Measurements from ENCODE around the gene HIP1R. TPM values are rescaled to one million over a fixed set of nuclear protein-coding genes. Genes with fewer than 3 reads are reported as not detected.

HIP1R gene
- total and polyA plus RNA-seq, 2 of the 13 experiments (the other 11 are each of a cell fraction or from before 2014, with no cell fraction given) = 18.4 to 25.5 TPM

DNA sequence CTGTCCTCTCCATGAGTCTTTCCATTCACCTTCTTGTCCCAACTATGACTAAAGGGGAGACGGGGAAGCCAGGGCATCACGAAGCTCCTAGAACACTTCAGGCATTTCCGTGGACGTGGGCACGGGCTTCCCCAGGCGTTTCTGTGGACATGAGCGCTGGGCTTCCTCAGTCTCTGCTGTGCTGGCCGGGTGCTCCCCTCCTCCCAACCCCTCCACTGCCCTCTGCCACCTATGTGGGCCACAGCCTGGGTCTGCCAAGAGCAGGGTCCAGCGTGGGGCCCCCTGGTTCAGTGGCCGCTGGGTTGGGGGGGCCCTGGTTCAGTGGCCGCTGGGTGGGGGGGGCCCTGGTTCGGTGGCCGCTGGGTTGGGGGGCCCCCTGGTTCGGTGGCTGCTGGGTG lies 14.8 kb downstream of the HIP1R start:
- CTCF ChIA-PET (ENCODE audit: low intra/inter-chr PET ratio, low total read pairs) = no interaction called here
- no peak for DNase-seq (ENCODE audit: low spot score)
- Histone ChIP-seq H4K20me1 (ENCODE audit: insufficient read depth, low read length) (no peaks in the 10 kb centered on the region), H3K4me1 (ENCODE audit: insufficient read depth, low read length) (no peaks in the 10 kb centered on the region), H3K27ac (ENCODE audit: extremely low read length, insufficient read depth, low read length) (no peak overlapping the region), H3K4me3 (replicated peaks in 1 of 3; ENCODE audit: insufficient read depth in 1 of 3, low read depth in 2 of 3, low read length in 3 of 3) (no peak overlapping the region), H3K79me2 (ENCODE audit: insufficient read depth, low read length) (peaks cover 6% of the 10 kb centered on the region), H2AFZ (ENCODE audit: low read length) (no peak overlapping the region), H3K27me3 (ENCODE audit: control insufficient read depth in 1 of 2, insufficient read depth in 2 of 2, low read length in 2 of 2) (no peaks in the 10 kb centered on the region), H3K9me3 (ENCODE audit: low read length) (no peaks in the 10 kb centered on the region), H3K4me2 (ENCODE audit: low read depth, low read length) (no peak overlapping the region), H3K36me3 (replicated peaks in 1 of 2; ENCODE audit: control insufficient read depth in 1 of 2, insufficient read depth in 2 of 2, low read length in 2 of 2) (0 out of 5 replicates have a peak, but pooled peaks cover 0 to 9% of the 10 kb centered on the region in 2 experiments), H3K9ac (ENCODE audit: insufficient read depth, low read depth, low read length) (no peak overlapping the region)
- no TSS peak for BruUV-seq (replicated peaks)
- no peak for ATAC-seq
- intact Hi-C loops (cut with micrococcal nuclease; ENCODE audit: unreplicated experiment) = no loop called here
- WGBS (ENCODE audit: low lambda C conversion rate) = 100% methylated on average over 7 of the region's 14 CpGs
- TF ChIP-seq, protein P1, sequence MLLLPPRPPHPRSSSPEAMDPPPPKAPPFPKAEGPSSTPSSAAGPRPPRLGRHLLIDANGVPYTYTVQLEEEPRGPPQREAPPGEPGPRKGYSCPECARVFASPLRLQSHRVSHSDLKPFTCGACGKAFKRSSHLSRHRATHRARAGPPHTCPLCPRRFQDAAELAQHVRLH (CRISPR knock-in tag; IDR thresholded peaks at IDR 0.05; ENCODE audit: borderline replicate concordance, low read depth) = no peak
- TF ChIP-seq ATAD3A (CRISPR knock-in tag; IDR thresholded peaks at IDR 0.05) (no peak), ZNF317 (CRISPR knock-in tag; IDR thresholded peaks at IDR 0.05) (no peak), ELF1 (CRISPR knock-in tag; IDR thresholded peaks at IDR 0.05) (no peak), ZNF326 (CRISPR knock-in tag; IDR thresholded peaks at IDR 0.05; ENCODE audit: borderline replicate concordance) (no peak)
- TF ChIP-seq, protein P2, sequence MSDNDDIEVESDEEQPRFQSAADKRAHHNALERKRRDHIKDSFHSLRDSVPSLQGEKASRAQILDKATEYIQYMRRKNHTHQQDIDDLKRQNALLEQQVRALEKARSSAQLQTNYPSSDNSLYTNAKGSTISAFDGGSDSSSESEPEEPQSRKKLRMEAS (IDR thresholded peaks at IDR 0.05) = no peak
- POLR2A ChIA-PET = no interaction called here
- FAIRE-seq = no peak
- in situ Hi-C loops (cut with HindIII; ENCODE audit: extremely low pct_ligation_motif_present, low pct_unique_long_range_greater_than_20kb) = loop anchor here (25.0 kb wide), 1 partner anchor 387 kb away; the partner anchor contains the start of genes MPHOSPH9 and MTRFR

DNA sequence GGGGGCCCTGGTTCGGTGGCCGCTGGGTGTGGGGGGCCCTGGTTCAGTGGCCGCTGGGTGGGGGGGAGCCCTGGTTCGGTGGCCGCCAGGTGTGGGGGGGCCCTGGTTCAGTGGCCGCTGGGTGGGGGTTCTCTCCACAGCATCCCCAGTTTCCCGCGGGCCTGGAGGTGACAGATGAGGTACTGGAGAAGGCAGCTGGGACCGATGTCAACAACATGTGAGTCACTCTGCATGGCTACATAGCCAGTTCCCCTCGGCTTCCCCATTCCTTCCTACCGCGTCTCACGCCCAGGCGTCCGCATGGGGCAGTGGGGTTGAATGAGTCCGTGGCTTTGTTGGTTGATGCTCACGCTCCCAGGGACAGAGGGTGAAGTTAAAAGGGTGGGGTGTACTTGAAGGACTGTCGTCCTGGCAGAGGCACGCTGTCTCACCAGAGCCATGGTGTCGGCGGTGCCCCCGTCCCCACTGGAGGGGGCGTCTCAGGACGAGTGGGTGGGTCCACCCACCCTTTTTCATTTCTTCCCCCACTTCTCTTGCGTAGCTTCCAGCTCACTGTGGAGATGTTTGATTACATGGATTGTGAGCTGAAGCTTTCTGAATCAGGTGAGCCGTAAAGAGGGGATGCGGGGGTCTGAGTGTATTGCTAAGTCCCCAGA lies 15.6 kb downstream of the HIP1R start:
- no peak overlapping the region for H3K4me3 ChIP-seq (replicated peaks in 1 of 3; ENCODE audit: insufficient read depth in 1 of 3, low read depth in 2 of 3, low read length in 3 of 3)
- DNase-seq (ENCODE audit: low spot score) (no peak), FAIRE-seq (no peak), ATAC-seq (no peak)
- POLR2A ChIA-PET = no interaction called here
- H3K9ac ChIP-seq (ENCODE audit: insufficient read depth, low read depth, low read length) = no peak overlapping the region
- H3K27ac ChIP-seq (ENCODE audit: extremely low read length, insufficient read depth, low read length) = no peak overlapping the region
- in situ Hi-C loops (cut with HindIII; ENCODE audit: extremely low pct_ligation_motif_present, low pct_unique_long_range_greater_than_20kb) = loop anchor here (25.0 kb wide), 1 partner anchor 386 kb away; the partner anchor contains the start of genes MPHOSPH9 and MTRFR
- CTCF ChIA-PET (ENCODE audit: low intra/inter-chr PET ratio, low total read pairs) = no interaction called here
- no peaks in the 10 kb centered on the region for H3K4me1 ChIP-seq (ENCODE audit: insufficient read depth, low read length)
- TF ChIP-seq FOXJ3 (CRISPR knock-in tag; IDR thresholded peaks at IDR 0.05; ENCODE audit: borderline replicate concordance) = no peak
- TF ChIP-seq, protein P3, sequence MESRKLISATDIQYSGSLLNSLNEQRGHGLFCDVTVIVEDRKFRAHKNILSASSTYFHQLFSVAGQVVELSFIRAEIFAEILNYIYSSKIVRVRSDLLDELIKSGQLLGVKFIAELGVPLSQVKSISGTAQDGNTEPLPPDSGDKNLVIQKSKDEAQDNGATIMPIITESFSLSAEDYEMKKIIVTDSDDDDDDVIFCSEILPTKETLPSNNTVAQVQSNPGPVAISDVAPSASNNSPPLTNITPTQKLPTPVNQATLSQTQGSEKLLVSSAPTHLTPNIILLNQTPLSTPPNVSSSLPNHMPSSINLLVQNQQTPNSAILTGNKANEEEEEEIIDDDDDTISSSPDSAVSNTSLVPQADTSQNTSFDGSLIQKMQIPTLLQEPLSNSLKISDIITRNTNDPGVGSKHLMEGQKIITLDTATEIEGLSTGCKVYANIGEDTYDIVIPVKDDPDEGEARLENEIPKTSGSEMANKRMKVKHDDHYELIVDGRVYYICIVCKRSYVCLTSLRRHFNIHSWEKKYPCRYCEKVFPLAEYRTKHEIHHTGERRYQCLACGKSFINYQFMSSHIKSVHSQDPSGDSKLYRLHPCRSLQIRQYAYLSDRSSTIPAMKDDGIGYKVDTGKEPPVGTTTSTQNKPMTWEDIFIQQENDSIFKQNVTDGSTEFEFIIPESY (CRISPR knock-in tag; IDR thresholded peaks at IDR 0.05) = peak; percentile 63; the same call in 1 of the 2 replicates
- TF ChIP-seq, protein P4, sequence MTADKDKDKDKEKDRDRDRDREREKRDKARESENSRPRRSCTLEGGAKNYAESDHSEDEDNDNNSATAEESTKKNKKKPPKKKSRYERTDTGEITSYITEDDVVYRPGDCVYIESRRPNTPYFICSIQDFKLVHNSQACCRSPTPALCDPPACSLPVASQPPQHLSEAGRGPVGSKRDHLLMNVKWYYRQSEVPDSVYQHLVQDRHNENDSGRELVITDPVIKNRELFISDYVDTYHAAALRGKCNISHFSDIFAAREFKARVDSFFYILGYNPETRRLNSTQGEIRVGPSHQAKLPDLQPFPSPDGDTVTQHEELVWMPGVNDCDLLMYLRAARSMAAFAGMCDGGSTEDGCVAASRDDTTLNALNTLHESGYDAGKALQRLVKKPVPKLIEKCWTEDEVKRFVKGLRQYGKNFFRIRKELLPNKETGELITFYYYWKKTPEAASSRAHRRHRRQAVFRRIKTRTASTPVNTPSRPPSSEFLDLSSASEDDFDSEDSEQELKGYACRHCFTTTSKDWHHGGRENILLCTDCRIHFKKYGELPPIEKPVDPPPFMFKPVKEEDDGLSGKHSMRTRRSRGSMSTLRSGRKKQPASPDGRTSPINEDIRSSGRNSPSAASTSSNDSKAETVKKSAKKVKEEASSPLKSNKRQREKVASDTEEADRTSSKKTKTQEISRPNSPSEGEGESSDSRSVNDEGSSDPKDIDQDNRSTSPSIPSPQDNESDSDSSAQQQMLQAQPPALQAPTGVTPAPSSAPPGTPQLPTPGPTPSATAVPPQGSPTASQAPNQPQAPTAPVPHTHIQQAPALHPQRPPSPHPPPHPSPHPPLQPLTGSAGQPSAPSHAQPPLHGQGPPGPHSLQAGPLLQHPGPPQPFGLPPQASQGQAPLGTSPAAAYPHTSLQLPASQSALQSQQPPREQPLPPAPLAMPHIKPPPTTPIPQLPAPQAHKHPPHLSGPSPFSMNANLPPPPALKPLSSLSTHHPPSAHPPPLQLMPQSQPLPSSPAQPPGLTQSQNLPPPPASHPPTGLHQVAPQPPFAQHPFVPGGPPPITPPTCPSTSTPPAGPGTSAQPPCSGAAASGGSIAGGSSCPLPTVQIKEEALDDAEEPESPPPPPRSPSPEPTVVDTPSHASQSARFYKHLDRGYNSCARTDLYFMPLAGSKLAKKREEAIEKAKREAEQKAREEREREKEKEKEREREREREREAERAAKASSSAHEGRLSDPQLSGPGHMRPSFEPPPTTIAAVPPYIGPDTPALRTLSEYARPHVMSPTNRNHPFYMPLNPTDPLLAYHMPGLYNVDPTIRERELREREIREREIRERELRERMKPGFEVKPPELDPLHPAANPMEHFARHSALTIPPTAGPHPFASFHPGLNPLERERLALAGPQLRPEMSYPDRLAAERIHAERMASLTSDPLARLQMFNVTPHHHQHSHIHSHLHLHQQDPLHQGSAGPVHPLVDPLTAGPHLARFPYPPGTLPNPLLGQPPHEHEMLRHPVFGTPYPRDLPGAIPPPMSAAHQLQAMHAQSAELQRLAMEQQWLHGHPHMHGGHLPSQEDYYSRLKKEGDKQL (CRISPR knock-in tag; IDR thresholded peaks at IDR 0.05; ENCODE audit: low read depth) = no peak
- H3K79me2 ChIP-seq (ENCODE audit: insufficient read depth, low read length) = peaks cover 3% of the 10 kb centered on the region
- WGBS (ENCODE audit: low lambda C conversion rate) = 94% methylated on average over 18 of the region's 27 CpGs
- no peaks in the 10 kb centered on the region for H3K9me3 ChIP-seq (ENCODE audit: low read length)
- H3K27me3 ChIP-seq (ENCODE audit: control insufficient read depth in 1 of 2, insufficient read depth in 2 of 2, low read length in 2 of 2) = no peaks in the 10 kb centered on the region
- no TSS peak for BruUV-seq (replicated peaks)
- H2AFZ ChIP-seq (ENCODE audit: low read length) = no peak overlapping the region
- H4K20me1 ChIP-seq (ENCODE audit: insufficient read depth, low read length) = no peaks in the 10 kb centered on the region
- no peak overlapping the region for H3K4me2 ChIP-seq (ENCODE audit: low read depth, low read length)
- peaks cover 0 to 9% of the 10 kb centered on the region in 2 experiments; a peak in 1 of 5 replicates for H3K36me3 ChIP-seq (replicated peaks in 1 of 2; ENCODE audit: control insufficient read depth in 1 of 2, insufficient read depth in 2 of 2, low read length in 2 of 2)
- intact Hi-C loops (cut with micrococcal nuclease; ENCODE audit: unreplicated experiment) = no loop called here

All from HepG2 (cell line).